T-helper 9 cell (primary cell): ENCODE results near the gene PSMG4.

Experiments
- DNase-seq: peaks from one replicate; pipeline ENCODE4 v3.0.0-alpha.2; 2020

Gene PSMG4

DNA sequence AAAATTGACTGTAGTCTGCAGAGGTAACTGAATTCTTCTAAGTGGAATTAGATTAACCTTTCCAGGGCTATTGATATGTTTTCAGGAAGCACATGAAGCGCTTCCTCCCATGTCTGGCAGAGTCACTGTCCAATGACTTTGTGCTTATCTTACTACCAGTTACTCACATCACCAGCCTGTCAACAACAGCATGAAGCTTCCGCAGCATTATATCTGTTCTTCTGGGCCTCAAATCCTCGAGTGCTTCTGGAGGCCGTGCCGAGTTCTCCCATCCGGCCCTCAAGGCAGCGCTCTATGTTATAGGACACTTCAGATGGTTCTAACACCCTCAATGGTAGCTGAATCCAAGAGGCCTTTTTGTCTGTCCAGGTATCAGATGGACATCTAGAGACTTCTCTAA, 33.2 kb downstream of the PSMG4 start:
- DNase-seq, result no peak

DNA sequence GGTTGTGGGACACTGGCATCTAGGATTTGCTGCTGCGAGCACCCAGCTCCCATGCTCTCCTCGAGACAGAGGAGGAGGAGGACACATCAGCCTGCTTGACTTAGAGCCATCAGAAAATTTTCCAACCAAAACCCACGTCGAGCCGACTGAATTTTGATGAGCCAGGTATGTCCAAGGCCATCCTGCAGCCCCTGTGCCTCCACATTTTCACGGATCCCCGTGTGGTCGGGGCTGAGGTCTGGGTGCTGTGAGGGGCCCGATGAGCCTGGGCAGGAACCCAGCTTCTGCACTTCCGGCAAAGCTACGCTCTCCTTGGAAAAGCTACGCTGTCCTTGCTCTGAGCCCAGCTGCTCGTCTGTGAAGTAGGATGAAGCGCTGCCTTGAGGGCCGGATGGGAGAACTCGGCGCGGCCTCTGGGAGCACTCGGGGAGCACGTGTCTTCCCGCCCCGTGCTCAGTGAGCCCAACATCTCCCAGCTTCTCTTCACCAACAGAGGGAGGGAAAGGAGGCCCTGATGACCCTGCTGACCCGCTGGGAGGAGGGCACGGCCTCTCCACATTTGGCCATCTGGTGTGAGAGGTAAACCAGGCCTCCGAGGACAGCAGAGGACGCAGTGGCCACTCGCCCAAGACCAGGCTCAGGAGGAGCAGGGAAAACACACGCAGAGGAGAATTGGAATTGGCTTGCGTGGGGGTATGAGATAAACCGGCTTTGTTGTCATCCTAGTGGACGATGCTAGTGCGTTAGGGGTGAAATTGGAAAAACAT, 33.9 kb downstream of the PSMG4 start:
- no peak for DNase-seq

DNA sequence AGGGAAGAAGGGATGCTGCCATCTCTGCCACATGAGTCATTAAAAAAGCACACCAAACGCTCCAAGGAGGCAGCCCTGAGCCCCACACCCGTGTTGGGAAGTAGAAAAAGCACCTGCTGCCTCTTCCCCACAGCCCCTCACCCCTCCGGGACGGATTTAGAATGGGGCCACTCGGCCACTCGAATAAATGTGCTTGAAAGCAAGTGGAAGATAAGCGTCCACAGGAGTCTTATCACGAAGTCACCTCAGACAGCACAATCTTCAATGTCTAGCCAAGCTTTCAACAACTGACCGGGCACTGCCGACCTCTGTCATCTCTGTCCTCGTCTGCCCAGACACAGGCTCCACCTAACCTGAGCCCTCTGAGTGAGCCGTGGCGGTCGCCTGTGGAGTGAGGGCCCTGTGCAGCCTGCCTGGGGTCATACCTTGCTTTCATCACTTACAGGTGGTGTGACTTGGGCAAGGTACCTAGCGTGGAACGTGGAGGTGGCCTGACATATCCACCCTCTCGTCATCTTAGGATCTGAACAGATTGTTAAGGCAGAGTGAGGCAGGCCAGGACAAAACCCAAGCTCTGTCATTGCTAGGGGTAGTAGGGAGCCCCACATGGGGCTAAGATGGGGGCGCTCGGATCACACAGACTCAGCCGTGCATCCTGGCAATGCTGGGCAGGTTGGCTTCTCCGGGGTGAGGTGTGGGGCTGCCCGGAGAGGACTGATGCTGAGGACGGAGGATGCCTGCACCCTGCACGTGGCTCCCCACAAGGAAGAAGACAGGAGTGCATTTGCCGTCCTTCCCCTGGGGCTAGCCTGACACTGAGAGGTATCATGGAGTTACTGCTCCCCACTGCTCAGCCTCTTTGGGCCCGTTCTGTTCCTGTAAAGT, 34.8 kb downstream of the PSMG4 start:
- no peak for DNase-seq

DNA sequence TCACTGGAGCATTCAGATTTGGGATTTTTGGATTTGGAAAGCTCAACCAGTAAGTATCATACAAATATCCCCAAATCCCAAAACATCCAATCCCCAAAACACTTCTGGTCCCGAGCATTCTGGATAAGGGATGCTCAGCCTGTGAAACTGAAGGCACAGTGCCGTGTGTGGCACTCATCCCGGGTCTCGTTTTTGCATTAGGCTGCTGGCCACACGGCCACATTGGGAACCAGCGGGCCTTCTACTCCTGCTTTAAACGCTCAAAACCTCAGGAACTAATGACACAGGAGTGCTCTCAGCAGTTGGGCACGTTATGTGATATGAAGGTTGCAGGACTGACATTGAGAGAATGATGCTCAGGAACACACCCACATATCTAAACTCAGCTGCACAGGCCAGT, 35.6 kb downstream of the PSMG4 start:
- DNase-seq, result no peak

DNA sequence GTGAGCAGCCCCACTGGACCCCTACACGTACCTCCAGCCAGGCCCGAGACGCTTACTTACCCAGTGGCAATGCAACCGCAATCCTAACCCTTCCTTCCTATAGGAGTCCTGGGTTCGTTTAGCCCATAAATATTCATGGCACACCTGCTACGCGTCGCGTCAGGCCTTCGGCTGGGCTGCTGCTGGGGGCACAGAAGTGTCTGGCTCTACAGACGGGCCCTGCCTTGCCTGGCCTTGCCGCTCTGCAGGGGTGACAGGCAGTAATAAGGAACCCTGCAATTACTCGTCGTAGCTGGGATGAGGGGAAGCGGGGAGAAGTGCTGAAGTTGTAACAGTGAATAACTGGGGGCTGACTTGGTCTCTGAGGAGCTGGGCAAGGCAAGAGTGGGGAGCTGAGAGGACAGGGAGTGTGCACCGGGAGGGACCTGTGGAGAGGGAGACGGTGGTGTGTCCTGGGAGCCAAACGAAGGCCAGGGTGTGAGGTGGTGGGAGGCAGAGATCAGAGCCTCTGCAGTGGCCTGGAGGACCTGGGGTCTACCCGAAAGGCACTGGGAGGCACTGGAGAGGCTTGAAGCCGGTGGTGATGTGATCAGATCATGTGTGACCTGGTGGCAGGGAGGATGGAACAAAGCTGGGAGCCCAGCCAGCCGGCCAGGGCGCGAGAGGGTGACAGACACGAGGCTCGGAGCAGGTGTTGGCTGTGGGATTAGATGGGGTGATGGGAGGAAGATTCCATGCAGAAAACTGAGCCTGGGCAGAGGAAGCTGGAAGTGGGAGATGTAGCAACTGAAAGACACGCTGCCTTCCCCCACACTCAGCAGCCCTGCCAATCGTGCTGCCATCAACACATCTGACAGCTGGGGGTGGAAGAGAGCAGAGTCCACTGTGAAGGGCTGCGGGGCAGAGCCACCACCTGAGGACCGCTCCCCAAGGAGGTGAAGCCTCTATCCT, 36.4 kb downstream of the PSMG4 start:
- no peak for DNase-seq

DNA sequence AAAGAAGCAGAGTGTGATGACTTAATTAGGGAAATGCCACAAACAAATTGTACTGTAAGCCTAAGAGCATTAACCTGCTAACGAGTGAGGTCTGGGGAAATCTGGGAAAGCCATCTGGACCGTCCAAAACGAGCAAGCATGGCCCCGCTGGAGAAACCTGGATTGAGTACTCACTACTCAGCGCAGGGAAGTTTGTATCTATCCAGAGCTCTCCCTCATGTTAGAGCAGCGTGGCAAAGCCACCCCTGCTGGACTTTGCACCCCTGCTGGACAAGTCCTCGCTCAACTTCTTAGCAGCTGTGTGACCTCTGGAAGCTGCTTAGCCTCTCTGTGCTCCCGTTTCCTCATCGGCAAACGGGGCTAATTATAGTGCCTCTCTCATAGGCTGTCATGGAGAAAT, 37.3 kb downstream of the PSMG4 start:
- no peak for DNase-seq

DNA sequence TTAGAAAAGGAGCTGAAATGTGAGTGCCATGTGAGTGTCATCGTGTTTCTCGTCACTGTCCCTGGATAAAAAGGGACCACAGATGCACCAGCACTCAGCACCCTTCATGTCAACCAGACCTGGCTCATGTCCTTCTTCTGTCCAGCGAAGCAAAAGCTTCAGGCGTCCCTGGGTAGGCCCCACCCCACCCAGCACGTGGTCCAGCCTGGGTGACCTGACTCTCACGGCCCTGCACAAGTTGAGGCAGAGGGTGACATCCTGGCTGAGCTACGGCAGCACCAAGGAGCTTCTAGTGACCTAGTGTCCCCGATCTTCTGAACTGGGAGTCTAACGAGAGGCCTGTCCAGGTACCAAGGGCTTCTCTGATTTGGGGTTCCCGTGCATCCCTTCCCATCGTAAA, 37.8 kb downstream of the PSMG4 start:
- DNase-seq, result no peak

DNA sequence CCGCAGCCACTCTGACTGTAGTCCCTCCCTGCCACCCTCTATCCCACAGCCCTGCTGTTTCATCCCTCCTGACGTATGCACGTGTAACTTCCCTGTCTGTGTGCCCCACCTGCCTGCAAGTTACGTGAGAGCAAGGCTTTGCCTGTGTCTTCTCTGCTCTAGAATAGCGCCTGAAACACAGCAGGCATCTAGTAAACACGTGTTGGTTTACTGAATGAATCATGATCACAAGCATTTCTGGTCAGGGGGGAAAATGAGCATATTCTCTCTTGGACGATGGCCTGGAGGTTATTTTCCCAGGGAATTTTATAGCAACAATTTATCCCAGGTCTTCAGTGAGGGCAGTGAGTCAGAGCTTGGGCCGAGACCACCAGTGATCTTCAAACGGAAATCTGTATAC, 38.3 kb downstream of the PSMG4 start:
- no peak for DNase-seq

DNA sequence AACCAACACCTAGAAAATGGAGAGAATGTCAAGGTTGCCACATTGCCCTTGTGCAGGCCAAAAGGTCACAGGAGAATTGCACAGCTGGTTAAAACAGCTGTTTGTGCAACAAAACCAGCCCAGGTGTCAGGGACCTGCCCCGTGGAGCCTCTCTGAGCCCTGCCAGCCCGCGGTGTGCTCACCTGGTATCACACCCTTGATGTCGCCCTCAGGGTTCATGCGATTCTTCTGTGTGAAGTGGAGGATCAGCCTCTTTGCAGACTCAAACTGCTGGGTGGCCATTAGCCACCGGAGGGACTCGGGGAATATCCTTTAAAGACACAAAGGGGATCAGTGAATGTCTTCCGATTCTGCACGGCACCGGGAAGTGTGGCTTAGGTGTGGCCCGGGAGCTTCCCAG, 39.2 kb downstream of the PSMG4 start:
- no peak for DNase-seq

DNA sequence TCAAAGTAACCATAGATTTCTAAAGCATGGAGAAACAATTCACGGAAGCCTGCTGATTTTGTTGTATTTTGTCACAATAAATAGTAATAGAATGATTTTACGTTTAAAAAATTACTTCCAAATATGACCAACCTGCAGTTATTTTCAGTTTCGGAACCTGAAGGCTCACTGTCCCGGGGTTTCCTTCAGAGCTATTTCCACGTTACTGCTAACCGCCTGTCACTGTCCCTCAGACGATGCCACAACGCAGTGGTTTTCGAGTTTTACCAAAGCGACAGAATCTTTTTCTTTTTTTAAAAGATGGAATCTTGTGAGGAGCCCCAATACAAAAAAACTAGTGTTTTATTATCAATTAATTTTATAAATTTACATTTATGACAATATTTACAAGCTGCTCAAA, 40.5 kb downstream of the PSMG4 start:
- DNase-seq, result no peak

DNA sequence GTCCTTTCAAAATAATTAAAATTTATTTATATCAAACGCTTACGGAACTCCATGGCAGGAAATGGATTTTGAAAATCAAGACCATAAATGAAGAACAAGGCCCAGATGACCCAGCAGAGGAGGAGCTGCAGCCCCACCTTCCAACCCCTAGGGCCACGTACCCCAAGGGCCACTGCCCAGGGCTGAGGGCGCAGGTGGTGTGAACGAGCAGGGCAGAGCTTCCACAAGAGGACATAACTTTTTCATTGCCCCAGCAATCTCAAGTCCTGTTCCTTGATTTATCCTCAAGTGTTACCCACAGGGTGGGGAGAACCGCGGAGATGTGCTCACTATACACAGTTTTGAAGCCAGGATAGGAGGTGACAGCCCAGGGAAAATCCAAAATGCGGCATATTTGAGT, 42.8 kb downstream of the PSMG4 start:
- DNase-seq, result no peak

DNA sequence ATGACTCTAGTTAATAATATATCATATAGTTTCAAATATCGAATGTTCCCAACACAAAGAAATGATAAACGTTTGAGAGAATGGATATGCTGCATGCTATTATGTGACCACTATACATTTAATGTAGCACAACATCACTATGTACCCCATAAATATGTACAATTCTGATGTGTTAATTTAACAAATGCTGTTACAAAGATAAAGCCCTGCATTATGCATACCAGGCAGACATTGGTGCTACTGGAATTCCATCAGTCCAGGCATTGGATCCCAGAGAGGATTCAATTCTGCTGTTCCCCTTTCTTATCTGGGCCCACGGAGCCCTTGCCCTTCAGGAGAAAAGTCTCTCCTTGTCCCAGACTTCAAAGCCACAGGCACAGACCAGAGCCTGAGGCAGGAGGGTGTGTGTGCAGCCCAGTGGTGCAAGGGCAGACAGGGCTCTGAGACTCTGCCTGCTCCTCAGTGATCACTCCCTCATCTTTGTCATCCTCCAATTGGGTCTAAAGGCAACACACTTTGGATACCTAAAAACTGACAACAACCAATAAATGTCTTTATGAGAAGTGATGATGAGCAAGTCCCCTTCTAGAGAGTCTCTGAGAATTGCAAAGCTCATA, 45.2 kb downstream of the PSMG4 start:
- DNase-seq, result no peak

DNA sequence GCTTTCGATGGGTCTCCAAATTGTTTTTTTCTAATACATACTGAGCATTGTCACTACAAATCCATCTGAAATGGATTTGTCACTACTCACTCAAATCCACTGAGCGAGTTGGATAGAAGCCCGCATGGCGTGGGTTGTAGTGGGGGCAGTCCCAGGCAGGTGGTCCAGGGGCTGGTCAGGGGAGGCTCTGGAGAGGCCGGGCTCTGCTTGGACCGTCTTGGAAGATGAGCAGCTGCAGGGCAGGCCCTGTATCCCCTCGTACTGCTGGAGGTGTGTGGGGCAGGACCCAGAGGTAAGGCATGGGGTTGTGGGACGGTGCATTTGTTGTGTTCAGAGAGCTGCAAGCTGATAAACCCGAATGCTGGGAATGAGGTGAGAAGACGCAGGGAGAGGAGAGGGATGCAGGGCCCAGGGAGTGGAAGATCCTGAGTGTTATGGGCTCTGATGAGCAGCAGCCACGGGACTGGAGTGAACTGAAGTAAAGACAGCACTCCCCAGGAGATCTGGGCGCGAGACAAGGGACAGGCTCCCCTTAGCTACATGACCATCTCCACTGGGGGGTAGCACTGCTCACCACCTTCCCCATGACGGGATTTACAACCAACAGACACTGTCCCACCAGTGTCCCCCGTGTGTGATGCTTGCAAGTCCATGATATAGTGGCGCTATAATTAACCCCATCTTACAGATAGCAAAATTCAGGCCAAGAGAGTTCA, 45.9 kb downstream of the PSMG4 start:
- DNase-seq, result no peak

DNA sequence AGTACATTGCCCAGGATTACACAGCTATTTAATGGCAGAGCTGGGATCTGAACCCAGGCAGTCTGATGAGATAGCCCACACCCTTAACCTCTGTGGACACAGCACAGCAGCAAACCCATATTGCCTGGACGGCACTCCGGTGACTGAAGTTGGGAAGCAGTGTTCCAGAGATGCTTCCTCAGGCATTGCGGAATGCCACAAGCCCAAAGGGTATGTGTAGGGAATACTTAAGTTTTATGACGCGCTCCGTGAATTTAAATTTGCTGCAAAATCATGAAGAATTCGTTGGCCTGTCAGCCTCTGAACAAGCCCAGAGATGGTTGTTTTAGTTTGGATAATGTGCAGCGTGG, 46.4 kb downstream of the PSMG4 start:
- no peak for DNase-seq

DNA sequence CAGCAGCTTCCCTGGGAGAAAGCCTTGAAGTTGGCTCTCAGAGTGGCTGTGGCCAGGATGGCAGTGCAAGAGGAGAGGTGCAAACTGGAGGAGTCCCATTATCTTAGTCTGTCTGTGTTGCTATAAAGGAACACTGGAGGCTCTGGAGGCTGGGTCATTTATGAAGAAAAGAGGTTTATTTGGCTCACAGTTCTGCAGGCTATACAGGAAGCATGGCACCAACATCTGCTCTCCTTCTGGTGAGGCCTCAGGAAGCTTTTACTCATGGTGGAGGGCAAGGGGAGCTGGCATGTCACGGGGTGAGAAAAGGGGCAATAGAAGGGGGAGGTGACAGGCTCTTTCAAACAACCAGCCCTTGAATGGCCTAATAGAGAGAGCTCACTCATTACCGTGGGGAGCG, 47.1 kb downstream of the PSMG4 start:
- no peak for DNase-seq

DNA sequence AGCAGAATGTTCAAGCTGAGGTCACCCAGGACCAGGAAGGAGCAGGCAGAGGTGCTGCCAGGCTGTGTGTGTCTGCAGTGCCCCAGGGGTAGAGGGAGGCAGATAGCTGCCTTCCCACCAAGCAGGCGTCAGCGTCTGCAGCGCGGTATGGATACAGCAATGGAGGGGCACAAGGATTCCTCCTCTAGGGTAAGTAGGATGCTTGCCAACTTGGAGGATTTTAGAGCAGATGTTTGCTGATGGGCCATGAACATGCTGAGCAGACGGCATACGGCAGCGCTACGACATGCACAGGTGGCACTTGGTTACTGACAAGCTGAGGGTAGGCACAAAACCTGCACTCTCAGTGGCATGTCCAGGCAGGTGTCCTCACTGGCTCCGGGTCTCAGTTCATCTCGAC, 48.1 kb downstream of the PSMG4 start:
- no peak for DNase-seq

DNA sequence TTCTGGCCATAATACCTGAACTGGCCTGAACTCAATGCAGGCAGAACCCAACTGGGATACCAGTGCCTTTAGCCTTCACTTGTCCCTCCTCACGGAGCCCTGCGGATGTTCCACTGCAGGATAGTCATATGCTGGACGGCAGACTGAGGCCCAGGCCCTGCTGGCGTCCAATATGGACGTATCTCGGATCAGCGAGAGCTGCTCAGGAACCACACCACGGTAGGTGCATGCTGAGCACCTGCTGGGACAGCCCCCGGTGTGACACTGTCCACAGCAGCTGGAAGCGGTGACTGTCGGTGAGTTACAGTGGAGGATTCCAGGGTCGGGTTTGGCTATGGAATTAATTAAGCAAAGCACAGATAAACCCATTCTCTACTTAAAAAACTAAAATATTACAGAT, 48.7 kb downstream of the PSMG4 start:
- DNase-seq, result no peak

DNA sequence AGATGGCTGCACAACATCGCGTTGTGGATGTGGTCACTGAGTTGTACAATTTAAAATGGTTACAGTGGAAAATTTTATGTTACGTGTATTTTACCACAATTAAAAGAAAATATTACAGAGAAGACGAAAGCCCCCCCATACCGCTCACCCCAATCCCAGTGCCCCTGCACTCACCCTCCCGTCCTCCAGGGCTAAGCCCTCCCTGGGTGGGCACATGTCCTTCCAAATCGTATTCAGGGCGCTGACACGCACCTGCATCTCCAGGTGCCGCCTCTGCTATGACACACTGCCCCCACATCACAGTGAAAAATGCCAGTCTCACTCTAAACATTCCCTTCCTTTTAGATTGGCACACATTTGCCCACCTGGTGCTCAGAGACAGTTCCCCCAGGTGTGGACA, 49.4 kb downstream of the PSMG4 start:
- no peak for DNase-seq

DNA sequence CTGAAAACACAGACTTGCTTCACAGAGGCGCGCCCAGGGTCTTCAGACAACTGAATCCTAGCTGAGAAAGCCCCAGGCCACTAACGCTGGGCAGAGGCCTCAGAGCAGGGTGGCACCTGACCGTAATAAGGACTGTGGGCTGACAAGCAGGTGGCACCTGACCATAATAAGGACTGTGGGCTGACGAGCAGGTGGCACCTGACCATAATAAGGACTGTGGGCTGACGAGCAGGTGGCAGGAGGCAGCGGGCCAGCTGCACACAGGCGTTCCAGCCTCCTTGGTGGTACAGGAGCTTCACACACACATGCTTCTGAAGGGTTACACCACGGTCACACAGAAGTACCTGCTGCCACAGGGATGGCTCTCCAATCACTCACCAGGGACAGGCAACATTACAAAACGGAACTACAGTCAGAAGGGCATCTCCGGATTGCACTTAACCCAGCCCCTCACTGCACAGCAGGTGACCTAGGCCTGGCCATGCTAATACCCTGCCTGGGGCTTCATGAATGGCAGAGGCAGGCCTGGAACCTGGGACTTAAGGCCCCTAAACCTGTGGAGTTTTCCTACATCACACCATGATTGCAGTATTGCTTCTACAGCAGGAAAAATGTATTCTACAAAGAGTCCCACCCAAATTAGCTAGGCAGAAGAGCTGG, 50.8 kb downstream of the PSMG4 start:
- DNase-seq, result no peak

DNA sequence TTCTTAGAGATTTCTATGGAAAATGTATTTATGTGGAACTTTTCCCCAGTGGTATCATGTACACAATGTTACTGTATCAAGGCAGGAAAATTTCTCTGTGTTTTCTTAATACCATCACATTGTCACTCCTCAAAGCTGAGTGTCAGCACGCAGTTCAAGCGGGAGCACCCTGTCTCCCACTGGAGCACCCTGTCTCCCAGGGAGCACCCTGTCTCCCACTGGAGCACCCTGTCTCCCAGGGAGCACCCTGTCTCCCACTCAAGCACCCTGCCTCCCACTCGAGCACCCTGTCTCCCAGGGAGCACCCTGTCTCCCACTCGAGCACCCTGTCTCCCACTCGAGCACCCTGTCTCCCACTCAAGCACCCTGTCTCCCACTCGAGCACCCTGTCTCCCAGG, 51.3 kb downstream of the PSMG4 start:
- DNase-seq, result no peak

DNA sequence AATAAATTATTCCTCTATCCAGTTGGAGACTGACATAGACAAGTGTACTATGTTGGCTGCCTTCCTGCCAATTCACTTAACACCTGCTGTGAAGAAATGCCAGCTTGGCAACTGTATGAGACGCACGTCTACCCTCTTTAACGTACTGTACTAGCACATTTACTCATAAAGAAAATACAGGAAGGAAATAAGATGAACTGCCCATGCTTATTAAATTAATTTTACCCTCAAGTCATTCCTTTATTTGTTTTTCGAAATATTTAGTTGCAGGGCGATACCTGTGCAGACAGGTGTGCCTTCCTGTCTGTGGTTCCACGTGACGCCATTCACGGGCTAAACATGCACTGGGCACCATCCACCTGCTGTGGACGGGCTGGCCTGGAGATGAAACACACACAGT, 52.0 kb downstream of the PSMG4 start:
- DNase-seq, result no peak

DNA sequence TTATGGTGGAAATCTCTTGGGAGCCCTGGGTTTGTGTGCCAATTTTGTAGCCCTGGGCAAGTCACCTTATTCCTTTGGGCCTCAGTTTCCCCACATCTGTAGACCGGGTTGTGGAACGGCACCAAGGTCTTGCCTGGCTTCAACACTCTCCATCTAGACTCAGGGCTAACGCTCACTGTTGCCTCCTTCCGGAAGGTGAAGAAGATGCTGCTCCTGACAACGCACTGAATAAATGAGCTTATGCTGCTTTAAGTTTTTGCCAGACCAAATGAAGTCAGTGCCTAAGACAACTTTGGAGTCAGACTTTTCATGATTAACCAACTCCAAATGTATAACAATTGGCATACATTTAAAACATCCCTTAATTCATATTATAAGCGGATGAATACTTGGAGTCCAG, 53.1 kb downstream of the PSMG4 start:
- no peak for DNase-seq
